NCI-H1048 (cell line): Measurements from ENCODE around the gene MFAP5.
"Not testable (repeated sequence)": the region's sequence is repeated elsewhere in the genome, so short reads cannot be mapped to it uniquely, and the experiment has no call there.

Experiments
- DNase-seq: peaks from one replicate; lab custom pipeline; 2025; lab: John Stamatoyannopoulos, UW

Gene MFAP5

DNA sequence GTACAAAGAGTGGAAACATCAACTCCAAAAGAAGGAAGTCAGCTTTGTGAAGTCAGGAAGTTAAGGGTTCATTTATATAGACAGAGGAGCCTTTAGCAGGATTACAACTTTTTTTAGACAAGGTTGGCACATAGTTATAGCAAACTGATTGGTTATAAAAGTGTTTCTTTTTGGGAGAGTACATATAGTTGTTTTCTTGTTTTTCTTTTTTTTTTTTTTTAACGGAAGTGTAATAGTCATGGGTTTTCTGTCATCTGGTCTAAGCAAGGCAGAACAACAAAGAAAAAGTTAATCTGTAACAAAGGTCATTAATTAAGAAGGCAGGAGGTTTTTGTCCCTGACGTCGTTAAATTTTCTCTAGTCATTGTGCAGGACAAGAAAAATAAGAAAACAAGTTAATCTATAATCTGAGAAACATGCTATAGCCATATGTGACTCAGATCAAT is 13.0 kb upstream of the MFAP5 start:
- DNase-seq: no peak

DNA sequence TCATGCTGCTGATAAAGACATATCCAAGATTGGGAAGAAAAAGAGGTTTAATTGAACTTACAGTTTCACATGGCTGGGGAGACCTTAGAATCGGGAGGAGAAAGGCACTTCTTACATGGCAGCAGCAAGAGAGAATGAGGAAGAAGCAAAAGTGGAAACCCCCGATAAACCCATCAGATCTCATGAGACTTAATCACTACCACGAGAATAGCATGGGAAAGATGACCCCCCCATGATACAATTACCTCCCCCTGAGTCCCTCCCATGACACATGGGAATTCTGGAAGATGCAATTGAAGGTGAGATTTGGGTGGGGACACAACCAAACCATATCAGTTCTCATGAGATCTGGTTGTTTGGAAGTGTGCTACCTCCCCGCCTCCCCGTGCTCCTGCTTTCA is 9.8 kb upstream of the MFAP5 start:
- DNase-seq: no peak

DNA sequence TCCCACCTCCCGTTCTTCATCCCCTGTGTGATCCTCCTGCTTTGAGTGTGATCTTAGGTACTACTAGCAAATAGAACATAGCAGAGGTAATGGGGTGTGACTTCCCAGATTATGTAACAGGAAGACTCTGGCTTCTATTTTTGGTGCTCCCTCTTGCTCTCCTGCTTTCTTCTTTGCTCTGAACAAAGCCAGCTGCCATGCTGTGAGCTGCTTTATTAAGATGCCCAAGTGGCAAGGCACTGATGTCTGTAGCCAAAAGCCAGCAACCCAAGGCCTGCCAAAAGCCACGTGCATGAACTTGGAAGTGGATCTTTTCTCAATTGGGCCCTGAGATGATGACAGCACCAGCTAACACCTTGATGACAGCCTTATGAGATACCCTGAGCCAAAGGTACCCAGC is 5.8 kb upstream of the MFAP5 start:
- no peak for DNase-seq

DNA sequence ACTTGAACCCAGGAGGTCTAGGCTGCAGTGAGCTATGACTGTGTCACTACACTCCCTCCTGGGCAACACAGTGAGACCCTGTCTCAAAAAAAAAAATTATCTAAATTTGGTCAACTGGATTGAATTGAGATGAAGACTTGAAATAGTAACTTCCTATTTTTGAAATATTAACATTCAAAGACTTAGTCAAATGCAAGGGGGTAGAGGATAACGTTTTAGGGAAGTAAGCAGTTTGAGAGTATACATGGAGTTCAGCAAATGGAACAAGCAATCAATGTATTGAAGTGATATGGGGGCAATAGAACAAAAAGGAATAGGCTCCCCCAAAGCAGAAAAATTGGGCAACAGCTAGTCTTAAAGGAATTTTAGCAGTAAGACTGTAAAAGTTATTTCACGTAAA is 4.6 kb upstream of the MFAP5 start:
- DNase-seq: no peak

DNA sequence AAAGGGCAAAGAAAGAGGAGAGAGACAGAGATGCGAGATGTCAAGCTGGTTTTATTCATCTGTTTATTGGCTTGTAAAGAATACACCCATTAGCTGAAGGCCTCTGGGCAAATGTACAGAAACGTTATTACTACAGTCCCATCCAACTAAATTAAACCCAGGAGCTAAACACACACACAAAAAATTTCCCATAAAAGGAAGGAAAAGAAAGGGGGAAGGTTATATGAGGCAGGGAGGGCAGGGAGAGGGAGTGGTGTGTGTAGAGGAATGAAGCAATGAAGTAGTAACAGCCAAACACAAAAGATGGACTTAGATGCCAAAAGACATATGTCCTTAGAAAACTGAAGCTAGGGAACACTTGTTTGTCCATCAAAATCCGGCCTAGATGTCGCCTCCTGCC is 3.1 kb upstream of the MFAP5 start:
- no peak for DNase-seq

DNA sequence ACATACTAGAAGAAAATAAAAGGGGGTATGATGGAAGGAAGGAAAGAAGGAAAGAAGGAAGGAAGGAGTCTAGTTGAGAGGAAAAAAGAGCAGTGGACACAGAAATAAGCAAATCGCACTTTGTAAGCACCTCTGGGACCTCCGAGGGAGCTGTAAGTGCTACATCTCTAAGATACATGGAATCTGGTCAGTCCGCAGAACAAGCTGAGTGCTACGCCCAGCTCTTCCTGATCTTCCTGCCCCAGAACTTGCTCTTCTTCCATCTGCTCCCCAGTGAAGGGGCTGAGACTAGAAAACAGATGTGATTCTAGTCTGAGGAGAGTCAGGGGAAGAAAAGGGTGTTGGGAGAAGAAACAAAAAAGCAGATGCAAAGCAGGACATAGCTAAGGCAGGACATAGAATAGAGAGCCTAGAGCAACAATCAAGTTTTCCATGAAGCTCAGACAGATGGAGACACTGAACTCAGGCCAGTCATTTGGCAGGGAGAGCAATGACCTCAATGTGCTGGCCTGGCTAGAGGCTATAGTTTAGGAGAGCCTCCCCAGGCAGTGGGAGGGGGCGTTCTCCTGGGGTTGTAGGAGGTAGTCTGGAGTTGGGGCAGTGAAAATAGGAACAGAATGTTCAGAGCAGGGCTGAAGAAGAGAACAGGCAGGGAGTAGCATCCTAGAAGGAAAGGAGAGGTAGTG is 1.7 kb upstream of the MFAP5 start:
- DNase-seq: no peak

DNA sequence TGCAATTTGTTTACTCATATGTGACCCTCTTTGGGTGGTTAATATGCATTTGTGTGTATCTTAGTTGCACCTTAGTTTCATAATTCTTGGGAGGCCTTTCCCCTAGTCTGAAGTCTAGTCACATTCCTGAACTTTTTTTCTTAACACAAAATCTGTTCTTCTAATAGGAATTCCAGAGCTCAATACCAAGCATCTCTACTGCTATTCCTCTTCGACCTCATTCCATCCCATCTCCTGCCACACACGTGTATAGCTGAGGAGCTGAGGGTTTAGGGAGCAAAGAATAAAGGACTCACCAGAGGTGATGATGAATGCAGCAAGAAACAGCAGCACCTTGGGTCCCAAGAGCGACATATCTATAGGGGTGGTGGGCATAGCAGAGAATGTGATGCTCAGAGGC is 875 bp downstream of the MFAP5 start:
- DNase-seq: no peak

DNA sequence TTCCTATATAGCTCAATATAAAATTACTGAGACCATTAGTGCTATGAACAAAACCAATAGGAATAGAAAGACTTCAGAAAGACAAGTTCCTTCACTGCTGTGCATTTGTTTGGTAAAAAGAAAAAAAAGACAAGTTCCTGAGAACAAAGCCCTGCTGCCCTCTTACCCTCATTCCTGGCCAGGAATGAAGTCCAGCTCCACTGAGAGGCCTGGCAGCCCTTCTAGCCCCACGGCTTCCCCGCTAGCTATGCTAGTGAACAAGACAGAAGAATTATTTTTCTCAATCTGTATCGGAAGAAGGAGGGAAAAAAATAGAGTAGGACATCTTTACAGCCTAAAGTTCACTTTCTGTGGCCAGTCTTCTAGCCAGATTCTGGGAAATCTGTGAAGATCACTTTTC is 1.6 kb downstream of the MFAP5 start:
- no peak for DNase-seq

DNA sequence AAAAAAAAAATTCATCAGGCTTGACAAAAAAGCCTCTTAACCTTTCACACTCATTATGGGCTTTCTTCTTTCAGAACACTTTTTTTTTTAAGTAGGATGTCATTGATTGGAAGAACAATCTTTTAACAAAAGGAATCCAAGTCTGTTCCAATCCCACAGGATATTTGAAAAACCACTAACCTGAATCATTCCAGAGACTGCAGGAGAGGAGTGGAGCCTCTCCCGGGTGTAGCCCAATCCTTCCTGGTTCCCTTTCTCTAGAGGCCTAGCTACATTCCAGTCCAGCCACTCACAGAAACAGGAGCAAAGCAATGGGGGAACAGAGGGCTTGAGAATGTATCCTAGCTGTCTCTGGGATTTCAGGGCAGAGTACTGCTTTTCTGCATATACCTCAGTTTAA is 4.3 kb downstream of the MFAP5 start:
- DNase-seq: no peak

DNA sequence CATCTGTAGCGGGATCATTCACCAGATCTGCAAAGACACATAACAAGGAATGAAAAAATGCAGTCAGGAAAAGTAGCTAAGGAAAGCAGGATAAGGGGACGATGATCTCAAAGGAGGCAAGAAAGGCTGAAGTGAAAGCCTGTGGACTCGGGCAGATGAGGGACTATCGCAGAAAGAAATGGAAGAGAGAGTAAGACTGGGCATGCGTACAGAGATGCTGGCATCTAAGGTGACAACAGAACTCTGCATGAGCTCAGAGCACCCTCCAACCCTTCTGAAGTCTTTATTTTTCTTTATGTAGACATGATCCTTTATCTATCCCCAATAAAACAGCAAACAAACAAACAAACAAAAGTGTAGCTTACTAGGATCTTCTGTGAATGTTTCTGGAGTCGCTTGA is 7.2 kb downstream of the MFAP5 start:
- no peak for DNase-seq

DNA sequence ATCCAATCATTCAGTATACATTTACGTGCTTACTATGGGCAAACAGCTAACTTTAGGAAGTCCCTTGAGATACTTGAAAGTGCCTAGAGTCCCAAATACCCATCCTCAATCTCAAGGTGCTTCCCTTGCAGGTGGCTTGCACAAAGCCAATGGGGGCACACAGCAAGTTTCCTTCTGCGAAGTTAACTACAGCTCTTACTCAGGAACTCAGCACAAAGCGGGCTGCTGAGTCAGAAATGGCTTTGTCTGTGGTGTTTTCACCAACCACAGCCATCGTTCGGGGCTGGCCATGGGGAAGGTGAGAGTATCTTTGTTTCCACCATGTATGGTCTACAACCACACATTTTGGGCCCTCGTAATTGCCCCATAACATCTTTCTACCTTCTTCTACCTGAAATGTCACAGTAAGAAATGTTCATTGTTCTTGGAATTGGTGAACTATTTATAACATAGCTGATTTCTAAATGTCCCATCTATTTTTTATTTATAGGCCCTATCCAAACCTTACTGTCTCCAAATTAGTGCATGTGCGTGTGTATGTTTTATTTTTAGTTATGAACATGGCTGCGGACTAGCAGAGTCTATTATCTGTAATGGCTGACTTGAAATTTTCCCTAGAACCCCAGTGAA is 13.9 kb downstream of the MFAP5 start:
- no peak for DNase-seq

DNA sequence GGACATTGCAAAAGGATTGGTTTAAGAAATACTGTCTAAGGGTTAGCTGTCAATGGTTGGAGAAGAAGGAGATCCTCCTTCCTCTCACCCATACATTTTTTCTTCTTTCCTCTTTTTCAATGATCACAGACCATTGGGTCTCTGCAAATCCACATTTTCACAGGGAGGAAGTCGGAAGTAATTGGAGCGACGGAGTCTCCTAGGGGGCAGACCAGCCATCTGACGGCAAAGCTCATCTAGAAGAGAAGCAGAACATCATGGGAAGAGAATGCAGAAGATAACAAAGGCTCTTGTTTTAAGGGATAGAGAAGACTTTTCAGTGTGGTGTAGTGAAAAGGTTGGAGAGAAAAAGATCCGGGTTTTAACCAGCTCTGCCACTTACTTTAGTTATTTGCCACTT is 14.7 kb downstream of the MFAP5 start:
- no peak for DNase-seq

DNA sequence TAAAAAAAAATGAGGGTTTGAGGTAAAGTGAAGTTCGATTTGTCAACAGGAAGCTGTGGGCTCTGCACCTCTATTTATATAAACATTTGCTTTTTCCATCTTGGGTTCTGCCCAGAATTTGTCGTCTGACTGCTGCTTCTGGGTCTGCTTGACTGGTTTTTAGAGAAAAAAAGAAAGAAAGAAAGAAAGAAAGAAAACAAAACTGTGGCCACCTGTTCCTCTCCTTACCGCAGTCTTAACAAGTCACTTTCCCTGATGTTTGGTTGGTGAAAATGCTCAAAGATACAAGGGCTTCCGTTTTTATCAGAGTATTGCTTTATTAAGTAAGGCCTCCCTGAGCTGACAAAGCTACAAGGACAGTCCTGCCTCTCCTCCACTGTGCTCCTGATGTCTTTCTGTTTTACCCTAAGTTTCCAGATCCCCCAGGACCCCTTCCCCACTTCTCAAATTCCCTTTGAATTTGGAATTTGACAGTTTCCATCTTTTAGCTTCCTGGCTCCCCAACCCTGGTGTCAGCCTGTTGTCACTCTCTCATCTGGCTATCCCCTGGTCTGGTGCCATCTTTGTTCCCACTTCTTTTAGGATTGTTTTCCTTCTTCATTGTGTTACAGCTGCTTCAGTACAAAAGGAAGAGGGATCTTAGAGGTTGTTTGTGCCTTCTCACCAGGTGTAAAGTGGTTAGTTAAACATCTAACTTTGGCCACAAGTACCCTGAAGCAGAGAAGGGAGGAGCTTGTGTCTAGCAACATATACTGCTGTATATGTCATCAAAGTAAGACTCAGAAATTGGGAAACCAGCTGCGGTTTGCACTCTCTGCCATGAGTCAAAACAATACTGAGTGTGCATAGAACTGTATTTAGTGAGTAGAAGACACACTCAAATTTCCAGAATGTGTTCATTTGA is 18.0 kb downstream of the MFAP5 start:
- DNase-seq: no peak

DNA sequence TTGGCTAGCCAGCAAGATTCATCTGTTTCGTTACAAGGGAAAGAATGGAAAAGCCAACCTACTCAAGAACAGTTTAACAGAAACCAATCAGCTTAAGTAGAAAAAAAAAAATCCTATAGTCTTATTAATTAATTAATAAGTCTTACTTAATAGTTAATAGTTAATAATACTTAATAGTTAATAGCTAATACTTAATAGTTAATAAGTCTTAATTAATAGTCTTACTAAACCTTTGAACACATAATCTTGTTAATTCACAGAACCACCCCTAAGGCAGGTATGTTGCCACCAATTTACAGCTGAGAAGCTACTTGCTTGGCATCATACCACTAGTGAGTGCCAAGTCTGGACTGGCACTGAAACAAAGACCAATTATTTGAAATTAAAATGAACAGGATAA is 19.9 kb downstream of the MFAP5 start:
- DNase-seq: no peak

DNA sequence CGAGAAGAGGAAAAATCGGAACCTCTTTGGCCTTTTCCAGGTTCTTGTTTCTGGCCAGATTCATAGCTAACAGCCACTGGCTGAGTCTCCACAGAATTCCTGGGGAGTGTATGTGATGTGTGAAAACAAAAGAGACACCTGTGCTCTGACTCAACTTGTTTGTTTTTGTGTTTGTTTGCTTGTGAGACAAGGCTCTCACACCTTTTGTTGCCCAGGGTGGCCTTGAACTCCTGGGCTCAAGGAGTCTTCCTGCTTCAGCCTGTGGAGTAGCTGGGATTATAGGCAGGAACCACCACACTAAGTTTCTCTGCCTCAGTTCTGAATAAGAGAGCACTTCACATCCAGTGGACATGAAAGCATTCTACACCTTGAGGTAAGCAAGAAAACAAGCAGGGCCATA is 22.7 kb downstream of the MFAP5 start:
- no peak for DNase-seq

DNA sequence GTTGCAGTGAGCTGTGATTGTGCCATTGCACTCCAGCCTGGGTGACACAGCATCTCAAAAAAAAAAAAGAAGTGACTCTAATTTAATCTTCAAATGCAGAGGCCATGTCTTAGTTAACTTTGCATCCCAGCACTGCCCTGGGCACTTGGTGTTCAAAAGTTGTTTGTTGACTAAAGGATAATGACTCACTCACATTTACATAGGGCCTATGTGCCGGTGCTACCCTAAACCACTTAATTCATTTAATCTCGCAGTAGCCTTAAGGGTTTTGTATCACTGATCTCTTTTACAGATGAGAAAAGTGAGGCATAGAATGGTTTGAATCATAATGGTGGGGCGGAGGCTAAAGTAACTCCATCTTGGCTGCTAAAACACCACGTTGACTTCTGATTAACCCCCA is 23.7 kb downstream of the MFAP5 start:
- no peak for DNase-seq

DNA sequence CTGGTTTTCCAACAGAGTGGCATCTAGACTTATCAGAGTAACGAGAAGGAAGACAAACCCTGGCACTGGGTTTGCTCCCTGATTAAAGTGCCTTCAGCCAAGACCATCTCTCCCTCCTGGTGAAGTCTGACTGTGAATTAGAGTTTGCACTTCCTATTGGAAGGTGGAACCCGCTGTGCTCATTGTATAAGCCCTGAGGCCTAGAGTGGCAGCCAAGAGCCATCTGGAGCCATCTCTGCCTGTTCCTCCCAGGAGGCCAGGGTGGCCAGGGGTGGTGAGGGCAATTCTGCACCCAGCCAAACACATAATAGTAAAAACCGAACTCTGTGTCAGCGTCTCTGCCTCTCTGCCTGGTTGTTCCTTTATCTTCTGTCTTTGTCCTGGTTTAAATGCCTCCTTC is 25.0 kb downstream of the MFAP5 start:
- no peak for DNase-seq

DNA sequence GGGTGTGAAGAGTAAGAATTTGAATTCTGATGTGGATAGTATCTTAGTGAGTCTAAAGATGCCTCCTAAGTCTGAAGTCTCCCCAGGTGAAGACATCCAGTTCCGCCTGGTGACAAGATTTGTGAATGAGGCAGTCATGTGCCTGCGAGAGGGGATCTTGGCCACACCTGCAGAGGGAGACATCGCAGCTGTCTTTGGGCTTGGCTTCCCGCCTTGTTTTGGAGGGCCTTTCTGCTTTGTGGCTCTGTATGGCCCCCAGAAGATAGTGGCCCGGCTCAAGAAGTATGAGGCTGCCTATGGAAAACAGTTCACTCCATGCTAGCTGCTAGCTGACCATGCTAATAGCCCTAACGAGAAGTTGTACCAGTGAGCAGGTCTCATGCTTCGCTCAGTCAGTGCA is 25.4 kb downstream of the MFAP5 start:
- no peak for DNase-seq

DNA sequence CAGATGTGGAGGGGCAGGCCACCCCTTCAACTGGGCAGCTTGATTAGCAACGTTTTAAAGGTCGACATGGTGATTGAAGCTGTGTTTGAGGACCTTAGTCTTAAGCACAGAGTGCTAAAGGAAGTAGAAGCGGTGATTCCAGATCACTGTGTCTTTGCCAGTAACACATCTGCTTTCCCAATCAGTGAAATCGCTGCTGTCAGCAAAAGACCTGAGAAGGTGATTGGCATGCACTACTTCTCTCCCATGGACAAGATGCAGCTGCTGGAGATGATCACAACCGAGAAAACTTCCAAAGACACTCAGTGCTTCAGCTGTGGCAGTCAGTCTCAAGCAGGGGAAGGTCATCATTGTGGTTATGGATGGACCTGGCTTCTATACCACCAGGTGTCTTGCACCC is 26.0 kb downstream of the MFAP5 start:
- DNase-seq: no peak

DNA sequence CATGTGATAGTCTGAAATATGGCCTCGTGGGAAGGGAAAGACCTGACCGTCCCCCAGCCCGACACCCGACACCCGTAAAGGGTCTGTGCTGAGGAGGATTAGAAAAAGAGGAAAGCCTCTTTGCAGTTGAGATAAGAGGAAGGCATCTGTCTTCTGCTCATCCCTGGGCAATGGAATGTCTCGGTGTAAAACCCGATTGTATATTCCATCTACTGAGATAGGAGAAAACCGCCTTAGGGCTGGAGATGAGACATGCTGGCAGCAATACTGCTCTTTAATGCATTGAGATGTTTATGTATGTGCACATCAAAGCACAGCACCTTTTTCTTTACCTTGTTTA is 26.6 kb downstream of the MFAP5 start:
- DNase-seq: not testable (repeated sequence)

DNA sequence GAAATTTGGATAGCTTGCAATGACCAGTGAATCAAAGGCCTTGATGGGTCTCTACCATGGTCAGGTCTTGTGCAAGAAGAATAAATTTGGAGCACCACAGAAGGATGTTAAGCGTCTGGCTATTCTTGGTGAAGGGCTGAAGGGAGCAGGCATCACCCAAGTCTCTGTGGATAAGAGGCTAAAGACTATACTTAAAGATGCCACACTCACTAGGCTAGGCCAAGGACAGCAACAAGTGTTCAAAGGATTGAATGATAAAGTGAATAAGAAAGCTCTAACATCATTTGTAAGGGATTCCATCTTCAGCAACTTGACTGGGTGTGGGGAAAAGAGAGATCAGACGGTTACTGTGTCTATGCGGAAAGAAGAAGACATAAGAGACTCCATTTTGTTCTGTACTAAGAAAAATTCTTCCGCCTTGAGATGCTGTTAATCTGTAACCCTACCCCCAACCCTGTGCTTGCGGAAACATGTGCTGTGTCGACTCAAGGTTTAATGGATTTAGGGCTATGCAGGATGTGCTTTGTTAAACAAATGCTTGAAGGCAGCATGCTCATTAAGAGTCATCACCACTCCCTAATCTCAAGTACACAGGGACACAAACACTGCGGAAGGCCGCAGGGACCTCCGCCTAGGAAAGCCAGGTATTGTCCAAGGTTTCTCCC is 27.2 kb downstream of the MFAP5 start:
- DNase-seq: not testable (repeated sequence)

DNA sequence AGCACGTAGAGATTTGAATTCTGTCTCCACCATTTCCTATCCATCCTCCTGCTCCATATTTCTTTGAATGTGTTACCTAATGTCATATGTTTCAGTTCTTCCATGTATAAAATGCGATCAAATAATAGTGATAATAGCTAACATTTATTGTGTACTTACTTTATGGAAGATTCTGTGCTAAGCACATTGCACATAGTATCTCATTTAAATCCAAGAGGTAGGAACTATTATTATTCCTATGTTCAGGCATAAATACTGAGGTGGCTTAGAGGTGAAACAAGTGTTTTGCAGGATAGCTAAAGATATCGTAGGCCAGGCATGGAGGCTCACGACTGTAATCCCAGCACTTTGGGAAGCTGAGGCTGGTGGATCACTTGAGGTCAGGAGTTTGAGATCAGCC is 32.5 kb downstream of the MFAP5 start:
- DNase-seq: no peak
